Ascending aorta (tissue), 2 donors: ENCODE results near the gene ADAMTS3. TPM values are rescaled to one million over a fixed set of nuclear protein-coding genes. Genes with fewer than 3 reads are reported as not detected.
"Not testable (repeated sequence)": the region's sequence is repeated elsewhere in the genome, so short reads cannot be mapped to it uniquely, and the experiment has no call there.

ENCODE experiments used
- DNase-seq, 2 donors: peaks; one replicate each; pipeline ENCODE4 v3.0.0-alpha.2; 2019; ENCODE audit warnings: low spot score in 2 of 2
- H3K27ac ChIP-seq, 2 donors: fragments of 200-600 bp; sonication (generic); one replicate each; pipeline ENCODE4 v1.5.1; 2016 to 2017; ENCODE audit warnings: mild to moderate bottlenecking in 1 of 2
- H3K27me3 ChIP-seq: fragments of 200-600 bp; sonication (generic); one replicate; pipeline ENCODE4 v1.5.1; 2017
- H3K36me3 ChIP-seq, 2 donors: fragments of 200-600 bp; sonication (generic); one replicate each; pipeline ENCODE4 v1.5.1; 2016
- H3K4me1 ChIP-seq, 2 donors: fragments of 200-600 bp; sonication (generic); one replicate each; pipeline ENCODE4 v1.5.1; 2016 to 2017; ENCODE audit warnings: mild to moderate bottlenecking in 1 of 2
- H3K4me3 ChIP-seq, 2 donors: fragments of 200-600 bp; sonication (generic); one replicate each; pipeline ENCODE4 v1.5.1; 2016 to 2017; ENCODE audit warnings: mild to moderate bottlenecking in 1 of 2
- H3K9me3 ChIP-seq, 2 donors: fragments of 200-600 bp; sonication (generic); one replicate each; pipeline ENCODE4 v1.5.1; 2016
- intact Hi-C: fragments of 100-400 bp; cut with DNase I; formaldehyde crosslinking; loops from one replicate; pipeline ENCODE4 v1.15.1; 2023
- total RNA-seq: library from RNA; depleted of rRNA; stranded (reverse); fragments of >200 nt; gene quantifications from one replicate; pipeline ENCODE4 v1.1.0, GENCODE V29; 2016
- TF ChIP-seq, protein P1 (sequence below), 3 experiments: fragments of 200-600 bp in 2 of 3; fragments of 450-650 bp in 1 of 3; sonication (generic) in 2 of 3; IDR thresholded peaks; one replicate each; pipeline ENCODE4 v1.5.1; 2016 to 2019; ENCODE audit warnings: antibody characterized with exemption in 3 of 3, mild to moderate bottlenecking in 1 of 3, moderate library complexity in 1 of 3

Gene ADAMTS3
- total RNA-seq, 1 donor from 2014 or later = 2.2 TPM

DNA sequence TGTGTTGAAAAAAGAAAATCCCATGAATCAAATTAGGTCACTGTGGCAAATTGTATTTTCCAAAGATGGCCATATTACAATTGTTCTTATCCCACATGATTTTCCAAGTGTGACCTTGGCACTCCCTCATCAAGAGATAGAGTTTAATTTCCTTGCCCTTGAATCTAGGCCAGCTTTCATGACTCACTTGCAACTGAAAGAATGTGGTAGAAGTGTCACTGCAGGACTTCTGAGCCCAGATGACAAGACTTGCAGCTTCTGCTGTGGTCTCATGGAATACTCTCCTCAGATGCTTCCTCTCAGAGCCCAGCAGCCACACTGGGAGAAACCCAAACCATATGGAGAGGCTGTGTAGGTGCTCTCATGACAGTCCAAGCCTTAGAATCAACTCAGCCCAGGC lies 139.0 kb downstream of the ADAMTS3 start:
- intact Hi-C loops = no loop called here
- no peaks in the 10 kb centered on the region for H3K36me3 ChIP-seq
- TF ChIP-seq, protein P1, sequence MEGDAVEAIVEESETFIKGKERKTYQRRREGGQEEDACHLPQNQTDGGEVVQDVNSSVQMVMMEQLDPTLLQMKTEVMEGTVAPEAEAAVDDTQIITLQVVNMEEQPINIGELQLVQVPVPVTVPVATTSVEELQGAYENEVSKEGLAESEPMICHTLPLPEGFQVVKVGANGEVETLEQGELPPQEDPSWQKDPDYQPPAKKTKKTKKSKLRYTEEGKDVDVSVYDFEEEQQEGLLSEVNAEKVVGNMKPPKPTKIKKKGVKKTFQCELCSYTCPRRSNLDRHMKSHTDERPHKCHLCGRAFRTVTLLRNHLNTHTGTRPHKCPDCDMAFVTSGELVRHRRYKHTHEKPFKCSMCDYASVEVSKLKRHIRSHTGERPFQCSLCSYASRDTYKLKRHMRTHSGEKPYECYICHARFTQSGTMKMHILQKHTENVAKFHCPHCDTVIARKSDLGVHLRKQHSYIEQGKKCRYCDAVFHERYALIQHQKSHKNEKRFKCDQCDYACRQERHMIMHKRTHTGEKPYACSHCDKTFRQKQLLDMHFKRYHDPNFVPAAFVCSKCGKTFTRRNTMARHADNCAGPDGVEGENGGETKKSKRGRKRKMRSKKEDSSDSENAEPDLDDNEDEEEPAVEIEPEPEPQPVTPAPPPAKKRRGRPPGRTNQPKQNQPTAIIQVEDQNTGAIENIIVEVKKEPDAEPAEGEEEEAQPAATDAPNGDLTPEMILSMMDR (IDR thresholded peaks at IDR 0.05) = no peak

DNA sequence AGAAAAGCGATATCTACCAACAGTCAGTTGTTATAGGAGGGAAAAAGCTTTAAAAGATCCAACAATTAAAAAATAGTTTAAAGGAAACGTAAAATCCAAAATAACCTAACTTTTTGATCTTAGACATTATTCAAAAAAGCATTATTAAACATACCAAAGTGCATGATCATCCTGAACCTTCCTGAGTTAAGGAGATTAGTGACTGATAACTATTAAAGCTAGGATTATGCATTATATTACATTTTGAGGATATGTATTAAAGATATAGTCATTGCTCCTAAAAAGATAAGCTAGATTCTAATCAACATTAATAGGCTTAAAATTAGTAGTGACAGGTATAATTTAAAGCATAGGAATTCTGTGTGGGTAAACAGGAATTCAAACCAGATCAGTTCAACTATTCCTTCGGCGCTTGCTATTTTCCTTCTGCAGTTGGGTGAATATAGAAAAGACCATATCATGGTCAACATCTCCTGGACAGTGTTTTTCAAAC lies 139.6 kb downstream of the ADAMTS3 start:
- Histone ChIP-seq H3K27me3 (no peaks in the 10 kb centered on the region), H3K4me1 (no peaks in the 10 kb centered on the region), H3K27ac (no peak overlapping the region), H3K36me3 (no peaks in the 10 kb centered on the region), H3K4me3 (no peak overlapping the region), H3K9me3 (no peaks in the 10 kb centered on the region)
- no peak for DNase-seq
- TF ChIP-seq, protein P1 (IDR thresholded peaks at IDR 0.05) = no peak
- intact Hi-C loops = no loop called here

More for the DNA sequence above, 139.0 kb downstream of the ADAMTS3 start:
- Histone ChIP-seq H3K27me3 (no peaks in the 10 kb centered on the region), H3K27ac (no peak overlapping the region), H3K4me1 (no peaks in the 10 kb centered on the region), H3K4me3 (no peak overlapping the region), H3K9me3 (no peaks in the 10 kb centered on the region)
- DNase-seq = no peak

DNA sequence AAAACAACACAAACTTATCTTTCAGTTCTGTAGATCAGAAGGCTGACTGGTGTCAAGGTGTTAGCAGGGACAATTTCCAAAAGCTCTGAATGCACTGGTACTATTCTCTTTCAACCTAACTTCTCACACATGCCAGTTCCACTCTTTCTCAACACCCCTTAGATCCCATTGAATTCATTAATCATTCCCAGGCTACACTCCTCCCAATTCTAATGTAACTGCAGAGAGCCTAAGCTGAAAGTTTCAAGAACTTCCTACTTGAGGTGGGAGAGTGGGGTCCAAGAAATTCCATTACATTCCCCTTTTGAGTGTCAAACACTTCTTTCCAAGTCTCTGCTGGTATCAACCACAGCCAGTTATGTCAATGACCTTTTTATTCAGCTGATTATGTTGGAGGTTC lies 142.0 kb downstream of the ADAMTS3 start:
- Histone ChIP-seq H3K36me3 (no peaks in the 10 kb centered on the region), H3K27me3 (no peaks in the 10 kb centered on the region), H3K4me1 (no peaks in the 10 kb centered on the region), H3K9me3 (no peaks in the 10 kb centered on the region), H3K27ac (no peak overlapping the region), H3K4me3 (no peak overlapping the region)
- intact Hi-C loops = no loop called here
- TF ChIP-seq, protein P1 (IDR thresholded peaks at IDR 0.05) = no peak
- DNase-seq = no peak

DNA sequence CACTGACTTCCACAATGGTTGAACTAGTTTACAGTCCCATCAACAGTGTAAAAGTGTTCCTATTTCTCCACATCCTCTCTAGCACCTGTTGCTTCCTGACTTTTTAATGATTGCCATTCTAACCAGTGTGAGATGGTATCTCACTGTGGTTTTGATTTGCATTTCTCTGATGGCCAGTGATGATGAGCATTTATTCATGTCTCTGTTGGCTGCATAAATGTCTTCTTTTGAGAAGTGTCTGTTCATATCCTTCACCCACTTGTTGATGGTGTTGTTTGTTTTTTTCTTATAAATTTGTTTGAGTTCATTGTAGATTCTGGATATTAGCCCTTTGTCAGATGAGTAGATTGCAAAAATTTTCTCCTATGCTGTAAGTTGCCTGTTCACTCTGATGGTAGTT lies 143.1 kb downstream of the ADAMTS3 start:
- intact Hi-C loops, H3K4me1 ChIP-seq, H3K4me3 ChIP-seq, DNase-seq, H3K9me3 ChIP-seq, H3K27me3 ChIP-seq, H3K27ac ChIP-seq, H3K36me3 ChIP-seq: not testable (repeated sequence)

DNA sequence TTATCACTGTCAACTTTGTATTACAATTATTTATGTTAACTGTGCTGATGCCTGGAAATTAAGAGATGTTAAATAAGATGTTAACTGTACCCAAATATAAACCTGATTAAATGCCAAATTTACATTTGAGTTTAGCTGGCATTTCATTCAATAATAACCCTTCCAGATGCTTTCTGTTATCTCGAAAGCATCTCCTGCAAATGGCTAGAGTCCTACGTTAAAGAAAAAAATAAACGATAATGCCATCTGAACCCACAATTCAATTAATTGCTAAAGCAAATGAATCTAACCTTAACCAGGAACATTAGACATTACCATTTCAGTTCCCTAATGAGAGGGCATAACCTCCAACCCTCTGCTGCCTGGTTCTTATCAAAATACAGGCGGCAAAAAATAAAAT lies 145.0 kb downstream of the ADAMTS3 start:
- Histone ChIP-seq H3K4me1 (no peaks in the 10 kb centered on the region), H3K4me3 (no peak overlapping the region), H3K9me3 (no peaks in the 10 kb centered on the region), H3K27ac (no peak overlapping the region), H3K36me3 (no peaks in the 10 kb centered on the region), H3K27me3 (no peaks in the 10 kb centered on the region)
- no peak for DNase-seq
- intact Hi-C loops = no loop called here
- TF ChIP-seq, protein P1 (IDR thresholded peaks at IDR 0.05) = no peak

DNA sequence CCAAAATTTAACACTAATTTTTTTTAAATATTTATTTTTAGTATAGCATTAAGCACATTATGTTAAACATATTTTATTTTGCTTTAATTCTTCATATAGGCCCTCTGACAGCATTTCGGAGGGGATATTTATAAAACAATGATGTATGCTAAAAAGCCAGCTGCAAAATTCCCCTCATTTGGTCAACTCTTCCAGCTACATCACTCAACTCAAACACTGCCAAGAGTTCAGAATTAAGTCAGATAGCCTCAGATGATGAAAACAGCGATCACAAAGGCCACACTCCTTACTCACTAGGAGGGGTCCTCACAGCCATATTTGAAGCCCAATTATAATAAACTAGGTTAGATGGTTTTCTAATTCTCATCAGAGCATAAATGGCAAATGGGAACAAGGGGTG lies 146.6 kb downstream of the ADAMTS3 start:
- H3K4me1 ChIP-seq = no peaks in the 10 kb centered on the region
- H3K9me3 ChIP-seq = no peaks in the 10 kb centered on the region
- no peak for DNase-seq
- no peak overlapping the region for H3K27ac ChIP-seq
- H3K4me3 ChIP-seq = no peak overlapping the region
- TF ChIP-seq, protein P1 (IDR thresholded peaks at IDR 0.05) = no peak
- intact Hi-C loops = no loop called here
- H3K36me3 ChIP-seq = no peaks in the 10 kb centered on the region
- H3K27me3 ChIP-seq = no peaks in the 10 kb centered on the region
